H1 (cell line): ENCODE results near the gene KATNBL1. TPM values are rescaled to one million over a fixed set of nuclear protein-coding genes. Genes with fewer than 3 reads are reported as not detected.

Source experiments
- CTCF ChIA-PET: fragments of 300-600 bp; sonication (Branson Sonifier 250); formaldehyde crosslinking; loops from one replicate; lab custom pipeline; 2021; ENCODE audit not compliant: partially characterized antibody; lab: Charles Lee
- POLR2A ChIA-PET: fragments of 300-600 bp; sonication (Branson Sonifier 250); formaldehyde crosslinking; loops from one replicate; lab custom pipeline; 2021; ENCODE audit warnings: inconsistent platforms; ENCODE audit not compliant: partially characterized antibody; lab: Charles Lee
- DNase-seq, 2 experiments: peaks; one replicate each; pipeline versions ENCODE4 v3.0.0 to v3.0.0-alpha.2; 2010 to 2022; ENCODE audit warnings: low spot score in 2 of 2, low read depth in 1 of 2, mixed read lengths in 1 of 2
- FAIRE-seq: peaks from 2 replicates; lab custom pipeline; 2011; peaks lifted over from hg19 to GRCh38; lab: Jason Lieb, UNC
- H2AFZ ChIP-seq: 2 replicates; pipeline ENCODE4 v1.8.1; 2012; ENCODE audit warnings: low read length, inconsistent platforms
- H2AK5ac ChIP-seq: 2 replicates; pipeline ENCODE4 v1.6.1; 2013; ENCODE audit warnings: low read depth, low read length
- H2BK120ac ChIP-seq: replicated peaks from 2 replicates; pipeline ENCODE3; 2013; ENCODE audit warnings: low read depth, low read length, inconsistent platforms
- H2BK12ac ChIP-seq: 2 replicates; pipeline ENCODE4 v1.6.1; 2013; ENCODE audit warnings: low read depth, low read length
- H2BK15ac ChIP-seq: 2 replicates; pipeline ENCODE4 v1.6.1; 2013; ENCODE audit warnings: low read length
- H2BK20ac ChIP-seq: 2 replicates; pipeline ENCODE4 v1.6.1; 2013; ENCODE audit warnings: low read length
- H2BK5ac ChIP-seq: 2 replicates; pipeline ENCODE4 v1.6.1; 2013; ENCODE audit warnings: low read depth, low read length
- H3K14ac ChIP-seq: 2 replicates; pipeline ENCODE4 v1.6.1; 2013; ENCODE audit warnings: inconsistent platforms; ENCODE audit not compliant: insufficient read length
- H3K18ac ChIP-seq: 2 replicates; pipeline ENCODE4 v1.6.1; 2013; ENCODE audit warnings: low read length; ENCODE audit errors: extremely low read depth
- H3K23ac ChIP-seq: 2 replicates; pipeline ENCODE4 v1.6.1; 2013; ENCODE audit warnings: inconsistent platforms; ENCODE audit not compliant: insufficient read length
- H3K23me2 ChIP-seq: 2 replicates; pipeline ENCODE4 v1.6.1; 2013; ENCODE audit warnings: low read depth, low read length
- H3K27ac ChIP-seq: 2 replicates; pipeline ENCODE4 v1.6.1; 2011; ENCODE audit warnings: low read depth, low read length, inconsistent platforms
- H3K27me3 ChIP-seq, 4 experiments: replicated peaks in 1 of 4; 1 replicate in 1 of 4; 2 replicates in 3 of 4; pipeline versions ENCODE4 v1.6.1 to v1.8.1; 2011 to 2013; ENCODE audit warnings: low read length in 3 of 4, mild to moderate bottlenecking in 3 of 4, inconsistent platforms in 2 of 4, mixed read lengths in 2 of 4, moderate library complexity in 1 of 4; ENCODE audit not compliant: control insufficient read depth in 3 of 4, insufficient read depth in 3 of 4; ENCODE audit errors: extremely low read depth in 1 of 4
- H3K36me3 ChIP-seq, 4 experiments: 2 replicates each; pipeline versions ENCODE4 v1.6.1 to v1.8.1; 2011 to 2013; ENCODE audit warnings: mild to moderate bottlenecking in 4 of 4, low read length in 3 of 4, moderate library complexity in 2 of 4, control low read depth in 1 of 4, inconsistent platforms in 1 of 4; ENCODE audit not compliant: insufficient read depth in 4 of 4, control insufficient read depth in 2 of 4
- H3K4ac ChIP-seq: replicated peaks from 2 replicates; pipeline ENCODE3; 2013; ENCODE audit warnings: low read length, low read depth, mixed read lengths, inconsistent platforms; ENCODE audit not compliant: insufficient read length
- H3K4me1 ChIP-seq, 4 experiments: replicated peaks in 1 of 4; 1 replicate in 1 of 4; 2 replicates in 3 of 4; pipeline versions ENCODE4 v1.6.1 to v1.8.1; 2011 to 2013; ENCODE audit warnings: low read length in 3 of 4, inconsistent platforms in 2 of 4, mixed read lengths in 1 of 4; ENCODE audit not compliant: insufficient read depth in 4 of 4, control insufficient read depth in 3 of 4
- H3K4me2 ChIP-seq, 2 experiments: 2 replicates each; pipeline versions ENCODE4 v1.6.1 to v1.8.1; 2011 to 2013; ENCODE audit warnings: low read depth in 2 of 2, low read length in 2 of 2, control low read depth in 1 of 2, inconsistent platforms in 1 of 2, mild to moderate bottlenecking in 1 of 2; ENCODE audit not compliant: insufficient read depth in 1 of 2
- H3K4me3 ChIP-seq, 4 experiments: fragments of 200-600, 300-600 bp in 1 of 4; sonication (generic), shearing (Covaris generic), sonication (Bioruptor Twin) in 1 of 4; 2 replicates each; pipeline versions ENCODE4 v1.5.1 to v1.8.1; 2011 to 2016; ENCODE audit warnings: low read length in 4 of 4, low read depth in 3 of 4, control low read depth in 2 of 4, inconsistent platforms in 2 of 4, mild to moderate bottlenecking in 2 of 4, mixed read lengths in 1 of 4, moderate library complexity in 1 of 4; ENCODE audit not compliant: insufficient read depth in 2 of 4; ENCODE audit errors: extremely low read depth in 1 of 4
- H3K56ac ChIP-seq: replicated peaks from 2 replicates; pipeline ENCODE3; 2013; ENCODE audit warnings: low read depth, mild to moderate bottlenecking, mixed read lengths, low read length, inconsistent platforms; ENCODE audit not compliant: insufficient read length
- H3K79me1 ChIP-seq: 2 replicates; pipeline ENCODE4 v1.6.1; 2013; ENCODE audit warnings: low read depth, low read length, control low read depth
- H3K79me2 ChIP-seq, 2 experiments: 2 replicates each; pipeline versions ENCODE4 v1.6.1 to v1.8.1; 2012 to 2013; ENCODE audit warnings: low read length in 2 of 2, mild to moderate bottlenecking in 2 of 2, inconsistent platforms in 1 of 2; ENCODE audit not compliant: insufficient read depth in 2 of 2, control insufficient read depth in 1 of 2
- H3K9ac ChIP-seq, 4 experiments: replicated peaks in 1 of 4; 1 replicate in 1 of 4; 2 replicates in 3 of 4; pipeline versions ENCODE4 v1.6.1 to v1.8.1; 2011 to 2013; ENCODE audit warnings: low read depth in 3 of 4, low read length in 3 of 4, control low read depth in 2 of 4, mild to moderate bottlenecking in 2 of 4, moderate library complexity in 2 of 4, inconsistent platforms in 1 of 4; ENCODE audit errors: extremely low read depth in 1 of 4
- H3K9me3 ChIP-seq, 2 experiments: 2 replicates each; pipeline versions ENCODE4 v1.6.1 to v1.8.1; 2012 to 2013; ENCODE audit warnings: mild to moderate bottlenecking in 2 of 2, moderate library complexity in 2 of 2, control low read depth in 1 of 2, inconsistent platforms in 1 of 2, low read depth in 1 of 2, low read length in 1 of 2, mixed read lengths in 1 of 2; ENCODE audit not compliant: insufficient read depth in 2 of 2
- H4K20me1 ChIP-seq, 2 experiments: replicated peaks in 1 of 2; 2 replicates each; pipeline versions ENCODE3 to v1.8.1; 2011 to 2013; ENCODE audit warnings: inconsistent platforms in 2 of 2, low read length in 2 of 2, mild to moderate bottlenecking in 1 of 2; ENCODE audit not compliant: insufficient read depth in 2 of 2, control insufficient read depth in 1 of 2
- H4K5ac ChIP-seq: 2 replicates; pipeline ENCODE4 v1.6.1; 2013; ENCODE audit warnings: low read length, low read depth, mixed read lengths, inconsistent platforms; ENCODE audit not compliant: insufficient read length
- H4K8ac ChIP-seq: 2 replicates; pipeline ENCODE4 v1.8.0; 2013; ENCODE audit warnings: mild to moderate bottlenecking, moderate library complexity, low read length, inconsistent platforms; ENCODE audit not compliant: insufficient read depth; ENCODE audit errors: extremely low read depth
- H4K91ac ChIP-seq: replicated peaks from 2 replicates; pipeline ENCODE3; 2013; ENCODE audit warnings: low read length, mixed read lengths, inconsistent platforms; ENCODE audit not compliant: insufficient read length
- ASH2L ChIP-seq: fragments of 200-600, 300-600 bp; sonication (generic); IDR thresholded peaks from one replicate; pipeline ENCODE4 v1.7.1; 2017; ENCODE audit warnings: low read length
- BACH1 ChIP-seq: IDR thresholded peaks from 2 replicates; pipeline ENCODE4 v1.6.1; 2012; ENCODE audit warnings: low read length, improper control_type of control experiment
- EGR1 ChIP-seq: IDR thresholded peaks from 2 replicates; pipeline ENCODE4 v1.6.1; 2011; ENCODE audit warnings: low read depth, low read length, borderline replicate concordance
- EZH2 ChIP-seq: fragments of 200-600 bp; sonication (generic); IDR thresholded peaks from 2 replicates; pipeline ENCODE4 v1.7.1; 2012; ENCODE audit warnings: low read depth, mild to moderate bottlenecking, moderate library complexity, low read length, inconsistent platforms; ENCODE audit not compliant: severe bottlenecking
- GTF2F1 ChIP-seq: IDR thresholded peaks from 2 replicates; pipeline ENCODE4 v1.6.1; 2012; ENCODE audit warnings: low read depth, low read length, improper control_type of control experiment, borderline replicate concordance
- KDM4A ChIP-seq: IDR thresholded peaks from one replicate; pipeline ENCODE4 v1.7.1; 2012; ENCODE audit warnings: low read depth, mild to moderate bottlenecking, moderate library complexity, low read length, inconsistent platforms; ENCODE audit not compliant: severe bottlenecking
- NRF1 ChIP-seq: IDR thresholded peaks from 2 replicates; pipeline ENCODE4 v1.6.1; 2011; ENCODE audit warnings: mild to moderate bottlenecking, low read depth, low read length, improper control_type of control experiment
- POLR2AphosphoS5 ChIP-seq: IDR thresholded peaks from 2 replicates; pipeline ENCODE4 v1.6.1; 2011; ENCODE audit warnings: low read depth, low read length
- POU5F1 ChIP-seq: IDR thresholded peaks from 2 replicates; pipeline ENCODE4 v1.6.1; 2011; ENCODE audit warnings: low read depth, mild to moderate bottlenecking, low read length, moderate library complexity
- RAD21 ChIP-seq, 2 experiments: IDR thresholded peaks in 1 of 2; conservative IDR thresholded peaks in 1 of 2; 2 replicates each; pipeline ENCODE4 v1.6.1; 2011; ENCODE audit warnings: low read depth in 2 of 2, low read length in 2 of 2, improper control_type of control experiment in 1 of 2, inconsistent platforms in 1 of 2, mild to moderate bottlenecking in 1 of 2, moderate library complexity in 1 of 2
- RFX5 ChIP-seq: IDR thresholded peaks from 2 replicates; pipeline ENCODE4 v1.6.1; 2011; ENCODE audit warnings: low read depth, low read length, improper control_type of control experiment, borderline replicate concordance
- SUZ12 ChIP-seq: fragments of 200-600 bp; sonication (generic); IDR thresholded peaks from 2 replicates; pipeline ENCODE4 v1.6.1; 2012; ENCODE audit warnings: mild to moderate bottlenecking, inconsistent platforms, low read length, moderate library complexity, mixed read lengths
- ZNF274 ChIP-seq: IDR thresholded peaks from 2 replicates; pipeline ENCODE4 v1.7.0; 2012; ENCODE audit warnings: low read length, borderline replicate concordance; ENCODE audit errors: extremely low read depth
- WGBS, 2 experiments: shearing (Covaris generic) in 1 of 2; methylation state at CpG; one replicate each; pipeline versions ENCODE4 v1.1.6 to v1.1.7; 2013 to 2015; ENCODE audit warnings: low lambda C conversion rate in 2 of 2, mixed read lengths in 2 of 2, inconsistent platforms in 1 of 2, low coverage in 1 of 2, missing lambda C conversion rate in 1 of 2; ENCODE audit not compliant: insufficient replicate concordance in 2 of 2, insufficient coverage in 1 of 2, insufficient read length in 1 of 2; ENCODE audit errors: extremely low coverage in 1 of 2, missing lambda C conversion rate in 1 of 2; 5-methylcytosine and 5-hydroxymethylcytosine counted together
- polyA plus RNA-seq, 7 experiments: library from polyadenylated mRNA; depleted of rRNA in 3 of 7; stranded (reverse) in 5 of 7; unstranded in 2 of 7; fragments of >200 nt in 5 of 7; fragments of 200-250 nt in 2 of 7; gene quantifications; 1 replicate in 5 of 7; 2 replicates in 1 of 7; 4 replicates in 1 of 7; pipeline versions ENCODE4 v1.2.1 to v1.2.3, GENCODE V29; 2011 to 2013; ENCODE audit warnings: missing spikeins in 2 of 7, mixed read lengths in 2 of 7
- total RNA-seq: library from RNA; stranded (reverse); fragmentation: NEBNext Ultra II Directional; extraction: Animal tissue kit (Norgen Biotek cat#: 25700); gene quantifications from 2 replicates; pipeline ENCODE4 v1.2.1, GENCODE V29; 2021
- TF ChIP-seq, protein P1 (sequence below): IDR thresholded peaks from 2 replicates; pipeline ENCODE4 v1.6.1; 2011; ENCODE audit warnings: low read depth, mild to moderate bottlenecking, low read length; ENCODE audit not compliant: insufficient read depth

The KATNBL1 gene
- total and polyA plus RNA-seq, 2 of the 8 experiments (the other 6 are each of a cell fraction or from before 2014, with no cell fraction given) = 14.2 to 51.4 TPM

DNA sequence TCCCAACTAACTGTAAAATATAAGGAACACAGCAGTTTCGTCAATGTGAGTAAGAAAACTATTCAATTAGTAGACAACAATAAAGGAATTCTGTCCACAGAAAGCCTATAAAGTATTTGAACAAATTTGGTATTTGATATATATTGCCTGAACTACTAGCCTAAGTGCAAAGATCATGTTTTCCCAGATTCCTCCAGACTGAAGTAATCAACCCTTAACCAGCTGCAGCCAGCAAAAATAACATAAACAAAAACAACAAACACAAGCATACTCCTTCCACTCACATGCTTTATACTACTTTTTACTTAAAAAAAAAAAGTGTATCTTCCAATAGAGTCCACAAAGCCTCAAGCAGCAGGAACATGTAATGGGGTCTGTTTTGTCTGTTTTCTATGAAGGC, 84.0 kb downstream of the KATNBL1 start:
- Histone ChIP-seq H3K79me2 (no peaks in the 10 kb centered on the region), H3K4ac (no peak overlapping the region), H3K27me3 (no peaks in the 10 kb centered on the region), H3K4me2 (no peak overlapping the region), H3K36me3 (no peaks in the 10 kb centered on the region), H4K20me1 (no peaks in the 10 kb centered on the region), H2BK5ac (no peak overlapping the region), H2BK12ac (no peak overlapping the region), H3K79me1 (no peaks in the 10 kb centered on the region), H2BK15ac (no peak overlapping the region), H4K8ac (no peak overlapping the region), H3K9ac (no peak overlapping the region), H2AK5ac (no peak overlapping the region), H2BK120ac (no peak overlapping the region), H3K23ac (no peak overlapping the region), H4K91ac (no peak overlapping the region), H3K23me2 (no peaks in the 10 kb centered on the region), H4K5ac (no peak overlapping the region), H3K14ac (no peak overlapping the region), H3K9me3 (no peaks in the 10 kb centered on the region), H2BK20ac (no peak overlapping the region), H3K4me3 (no peak overlapping the region), H3K4me1 (no peaks in the 10 kb centered on the region), H2AFZ (no peak overlapping the region), H3K27ac (no peak overlapping the region), H3K56ac (no peak overlapping the region), H3K18ac (no peak overlapping the region)
- ChIA-PET POLR2A (interaction anchor here (0.6 to 1.6 kb wide), 6 partner anchors 9 to 87 kb away, joined by 3 to 7 read pairs (median 3); no protein-coding TSS in a partner anchor), CTCF (interaction anchor here (1.8 to 4.3 kb wide), 2 partner anchors 16 to 63 kb away, joined by 3 to 33 read pairs; no protein-coding TSS in a partner anchor)
- 63% methylated on average over 1 of the region's 1 CpG; no CpG with 5 or more reads in 1 of the 2 experiments for whole genome bisulfite sequencing, 2 experiments
- FAIRE-seq (no peak), DNase-seq (no peak)
- no peak for TF ChIP-seq EZH2
- TF ChIP-seq ZNF274 = no peak
- TF ChIP-seq EGR1 = no peak
- TF ChIP-seq BACH1 = no peak
- TF ChIP-seq RAD21 (IDR thresholded peaks at IDR 0.05 in 1 of 2, conservative IDR thresholded peaks at IDR 0.05 in 1 of 2; ENCODE audit: low read depth in 2 of 2, low read length in 2 of 2) = no peak
- TF ChIP-seq SUZ12 = no peak
- no peak for TF ChIP-seq NRF1
- TF ChIP-seq RFX5 = no peak
- TF ChIP-seq GTF2F1 = no peak
- TF ChIP-seq, protein P1, sequence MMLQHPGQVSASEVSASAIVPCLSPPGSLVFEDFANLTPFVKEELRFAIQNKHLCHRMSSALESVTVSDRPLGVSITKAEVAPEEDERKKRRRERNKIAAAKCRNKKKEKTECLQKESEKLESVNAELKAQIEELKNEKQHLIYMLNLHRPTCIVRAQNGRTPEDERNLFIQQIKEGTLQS = no peak
- TF ChIP-seq POLR2AphosphoS5 = no peak
- TF ChIP-seq POU5F1 = no peak
- TF ChIP-seq ASH2L = no peak
- TF ChIP-seq KDM4A = no peak
